A673 (cell line): ENCODE data around the gene CSNK1G3. TPM values are rescaled to one million over a fixed set of nuclear protein-coding genes. Genes with fewer than 3 reads are reported as not detected.

ENCODE experiments used
- BruUV-seq: library from RNA; stranded (reverse); fragments of 400-500 nt; replicated peaks from 2 replicates; lab custom pipeline; 2021; lab: Mats Ljungman, UMichigan
- CTCF ChIA-PET: fragments of 300-600 bp; sonication (Branson Sonifier 250); formaldehyde crosslinking; loops from one replicate; lab custom pipeline; 2022; ENCODE audit warnings: antibody characterized with exemption; lab: Charles Lee
- POLR2A ChIA-PET: fragments of 300-600 bp; sonication (Branson Sonifier 250); formaldehyde crosslinking; loops from one replicate; lab custom pipeline; 2022; ENCODE audit warnings: antibody characterized with exemption; ENCODE audit not compliant: low non-redundant PET; lab: Charles Lee
- DNase-seq: peaks from one replicate; pipeline ENCODE4 v3.0.0-alpha.2; 2015; ENCODE audit warnings: low spot score
- H3K27ac ChIP-seq: fragments of 200-600 bp; sonication (generic); 2 replicates; pipeline ENCODE4 v1.5.1; 2016; ENCODE audit warnings: mixed run types, low read depth, mild to moderate bottlenecking, mixed read lengths, antibody characterized with exemption, low read length; ENCODE audit not compliant: poor library complexity, severe bottlenecking
- H3K27me3 ChIP-seq: fragments of 200-600 bp; sonication (generic); replicated peaks from 2 replicates; pipeline ENCODE4 v1.6.1; 2017; ENCODE audit warnings: mixed run types, low read depth, mild to moderate bottlenecking, mixed read lengths, antibody characterized with exemption, low read length; ENCODE audit not compliant: insufficient read depth, poor library complexity
- H3K36me3 ChIP-seq: fragments of 200-600 bp; sonication (generic); 2 replicates; pipeline ENCODE4 v1.6.1; 2016; ENCODE audit warnings: mixed run types, mild to moderate bottlenecking, mixed read lengths, antibody characterized with exemption, low read length; ENCODE audit not compliant: insufficient read depth, poor library complexity, severe bottlenecking
- H3K4me1 ChIP-seq: fragments of 200-600 bp; sonication (generic); 2 replicates; pipeline ENCODE4 v1.6.1; 2017; ENCODE audit warnings: mixed run types, mild to moderate bottlenecking, mixed read lengths, antibody characterized with exemption, low read length; ENCODE audit not compliant: insufficient read depth, poor library complexity, severe bottlenecking
- H3K4me3 ChIP-seq: fragments of 200-600 bp; sonication (generic); 2 replicates; pipeline ENCODE4 v1.5.1; 2016; ENCODE audit warnings: low read depth, mixed run types, mild to moderate bottlenecking, mixed read lengths, low read length; ENCODE audit not compliant: poor library complexity, severe bottlenecking
- H3K9me3 ChIP-seq: fragments of 200-600 bp; sonication (generic); 2 replicates; pipeline ENCODE4 v1.6.1; 2016; ENCODE audit warnings: mixed run types, low read depth, mild to moderate bottlenecking, mixed read lengths, antibody characterized with exemption, low read length; ENCODE audit not compliant: poor library complexity, severe bottlenecking
- CTCF ChIP-seq: fragments of 300-800, 200-600 bp; sonication (generic); conservative IDR thresholded peaks from 2 replicates; pipeline ENCODE4 v1.5.1; 2017; ENCODE audit warnings: low read depth, mild to moderate bottlenecking, antibody characterized with exemption, low read length, moderate library complexity, mixed read lengths
- EZH2 ChIP-seq: fragments of 200-600 bp; sonication (generic); IDR thresholded peaks from 2 replicates; pipeline ENCODE4 v1.6.1; 2017; ENCODE audit warnings: borderline replicate concordance, low read depth, mild to moderate bottlenecking, mixed read lengths, antibody characterized with exemption, low read length; ENCODE audit not compliant: poor library complexity, severe bottlenecking
- intact Hi-C: fragments of 100-400 bp; cut with micrococcal nuclease; formaldehyde crosslinking; loops from one replicate; pipeline ENCODE4 v1.10.0; 2022; ENCODE audit not compliant: unreplicated experiment
- total RNA-seq: library from RNA; stranded (reverse); gene quantifications from 2 replicates; pipeline ENCODE4 v1.2.3, GENCODE V29; 2021

CSNK1G3 gene
- total RNA-seq, 1 experiment from 2014 or later, result 42.1 TPM

- no TSS peak for BruUV-seq
- ChIA-PET POLR2A (no interaction called here), CTCF (no interaction called here)
- Histone ChIP-seq H3K4me1 (peaks cover 10% of the 10 kb centered on the region), H3K27me3 (no peaks in the 10 kb centered on the region), H3K9me3 (no peaks in the 10 kb centered on the region), H3K27ac (no peak overlapping the region), H3K4me3 (no peak overlapping the region), H3K36me3 (no peaks in the 10 kb centered on the region)
- no peak for TF ChIP-seq EZH2
- no peak for TF ChIP-seq CTCF
- intact Hi-C loops, result no loop called here
- DNase-seq, result no peak
These were observed 39.6 kb upstream of the CSNK1G3 start for GRCh38 chr5:123472150-123472924.

GRCh38 chr5:123474228-123474627 is 37.7 kb upstream of the CSNK1G3 start:
- Histone ChIP-seq H3K4me3 (no peak overlapping the region), H3K9me3 (no peaks in the 10 kb centered on the region), H3K36me3 (no peaks in the 10 kb centered on the region), H3K27ac (no peak overlapping the region), H3K27me3 (no peaks in the 10 kb centered on the region), H3K4me1 (peaks cover 10% of the 10 kb centered on the region)
- ChIA-PET CTCF (no interaction called here), POLR2A (interaction anchor here (0.7 kb wide), 1 partner anchor 22 kb away, joined by 4 read pairs; no protein-coding TSS in a partner anchor)
- intact Hi-C loops, result no loop called here
- DNase-seq, result peak; percentile 39
- no TSS peak for BruUV-seq
- TF ChIP-seq EZH2 (no peak), CTCF (no peak)

GRCh38 chr5:123476731-123477130 is 35.2 kb upstream of the CSNK1G3 start:
- H3K36me3 ChIP-seq, result no peaks in the 10 kb centered on the region
- H3K4me1 ChIP-seq, result no peaks in the 10 kb centered on the region
- no peak for DNase-seq
- TF ChIP-seq CTCF (no peak), EZH2 (no peak)
- no peaks in the 10 kb centered on the region for H3K27me3 ChIP-seq
- ChIA-PET CTCF (no interaction called here), POLR2A (no interaction called here)
- intact Hi-C loops, result no loop called here
- no TSS peak for BruUV-seq
- no peak overlapping the region for H3K4me3 ChIP-seq
- no peak overlapping the region for H3K27ac ChIP-seq
- no peaks in the 10 kb centered on the region for H3K9me3 ChIP-seq
